BJ (cell line): ENCODE results near the gene PON3. TPM values are rescaled to one million over a fixed set of nuclear protein-coding genes. Genes with fewer than 3 reads are reported as not detected.
A peak's percentile ranks its signal among the peaks of the same experiment; 100 is the strongest.

Experiments
- CTCF ChIA-PET: fragments of 350-600 bp; formaldehyde crosslinking; extraction: SDS; loops from one replicate; lab custom pipeline; 2021; ENCODE audit warnings: antibody characterized with exemption, inconsistent platforms; lab: Yijun Ruan, JAX
- POLR2A ChIA-PET: fragments of 300-600 bp; sonication (Branson Sonifier 250); formaldehyde crosslinking; extraction: SDS; loops from one replicate; lab custom pipeline; 2021; ENCODE audit warnings: antibody characterized with exemption; lab: Charles Lee
- DNase-seq: peaks from one replicate; pipeline ENCODE4 v3.0.0-alpha.2; 2011; ENCODE audit warnings: low read depth
- H3K27me3 ChIP-seq: 2 replicates; pipeline ENCODE4 v1.6.0; 2011; ENCODE audit warnings: low read length; ENCODE audit not compliant: control insufficient read depth, insufficient read depth
- H3K36me3 ChIP-seq: 2 replicates; pipeline ENCODE4 v1.5.1; 2011; ENCODE audit warnings: low read length; ENCODE audit not compliant: control insufficient read depth, insufficient read depth
- H3K4me3 ChIP-seq: 2 replicates; pipeline ENCODE4 v1.5.1; 2011; ENCODE audit warnings: low read depth, mild to moderate bottlenecking, control low read depth, low read length
- CTCF ChIP-seq: IDR thresholded peaks from 2 replicates; pipeline ENCODE4 v1.5.1; 2011; ENCODE audit warnings: low read depth, mild to moderate bottlenecking, control low read depth, inconsistent platforms, low read length, moderate library complexity; ENCODE audit not compliant: insufficient read depth
- polyA minus RNA-seq: library from RNA; depleted of rRNA, polyadenylated mRNA; stranded (reverse); fragments of >200 nt; gene quantifications from 2 replicates; pipeline ENCODE4 v1.2.3, GENCODE V29; 2011; rRNA and poly(A)+ RNA removed
- polyA plus RNA-seq: library from polyadenylated mRNA; depleted of rRNA; stranded (reverse); fragments of >200 nt; gene quantifications from 2 replicates; pipeline ENCODE4 v1.2.3, GENCODE V29; 2011; rRNA removed

PON3 gene
- not detected in 2 replicates for polyA plus RNA-seq
- 0.09 TPM in 1 of 2 replicates, not detected in the other for polyA minus RNA-seq

GRCh38 chr7:95396136-95397032, at the start of gene PON3:
Gene PON3 (minus strand): TSS chr7:95396375. CDS start chr7:95396350, 25 bp downstream.
- peak within 1 kb of the TSS; percentile 15; the same call in 1 of the 2 replicates for H3K4me3 ChIP-seq
- DNase-seq: no peak
- POLR2A ChIA-PET: no interaction called here
- TF ChIP-seq CTCF: peak; percentile 20; the same call in 1 of the 2 replicates
- H3K36me3 ChIP-seq: no peaks in the 10 kb centered on the region
- H3K27me3 ChIP-seq: peaks cover 2% of the 10 kb centered on the region; the same call in 1 of the 2 replicates
- CTCF ChIA-PET: interaction anchor here (0.8 to 1.5 kb wide), 2 partner anchors 80 to 341 kb away, joined by 3 to 4 read pairs; no protein-coding TSS in a partner anchor

- TF ChIP-seq CTCF: no peak
- no peak overlapping the region for H3K4me3 ChIP-seq
- H3K36me3 ChIP-seq: no peaks in the 10 kb centered on the region
- POLR2A ChIA-PET: no interaction called here
- no peaks in the 10 kb centered on the region for H3K27me3 ChIP-seq
- CTCF ChIA-PET: no interaction called here
- DNase-seq: no peak
Observed at GRCh38 chr7:95444796-95445195, 48.6 kb upstream of the PON3 start.

- CTCF ChIA-PET: interaction anchor here (1.5 kb wide), 1 partner anchor 36 kb away, joined by 3 read pairs; no protein-coding TSS in a partner anchor
- H3K4me3 ChIP-seq: no peak overlapping the region
- no peak for TF ChIP-seq CTCF
- no peak for DNase-seq
- no peaks in the 10 kb centered on the region for H3K36me3 ChIP-seq
- POLR2A ChIA-PET: no interaction called here
- H3K27me3 ChIP-seq: no peaks in the 10 kb centered on the region
Observed at GRCh38 chr7:95441042-95441823, 45.1 kb upstream of the PON3 start.

GRCh38 chr7:95440394-95441038, 44.3 kb upstream of the PON3 start:
- Histone ChIP-seq H3K4me3 (no peak overlapping the region), H3K36me3 (no peaks in the 10 kb centered on the region), H3K27me3 (no peaks in the 10 kb centered on the region)
- POLR2A ChIA-PET: no interaction called here
- CTCF ChIA-PET: interaction anchor here (1.5 kb wide), 1 partner anchor 36 kb away, joined by 3 read pairs; no protein-coding TSS in a partner anchor
- no peak for DNase-seq
- no peak for TF ChIP-seq CTCF
